LNCAP (cell line): Measurements from ENCODE around the gene BPIFB2.

ENCODE experiments used
- CTCF ChIP-seq: fragments of 450-650 bp; IDR thresholded peaks from 2 replicates; pipeline ENCODE4 v1.5.1; 2017; ENCODE audit warnings: mild to moderate bottlenecking

Gene BPIFB2

GRCh38 chr20:33005132-33005566 is 2.4 kb upstream of the BPIFB2 start:
- peak; percentile 74 for TF ChIP-seq CTCF

GRCh38 chr20:33005908-33006775 is 1.4 kb upstream of the BPIFB2 start:
- no peak for TF ChIP-seq CTCF

GRCh38 chr20:33006776-33007375 is 628 bp upstream of the BPIFB2 start:
- TF ChIP-seq CTCF = no peak

GRCh38 chr20:33008336-33009213 is 1.1 kb downstream of the BPIFB2 start:
- TF ChIP-seq CTCF = no peak

GRCh38 chr20:33009214-33010132 is 2.0 kb downstream of the BPIFB2 start:
- no peak for TF ChIP-seq CTCF

- no peak for TF ChIP-seq CTCF
Measured at GRCh38 chr20:33010133-33010504, 2.6 kb downstream of the BPIFB2 start.
